ENCODE measurements around the gene MYH6.

- TF ChIP-seq CTCF (IDR thresholded peaks at IDR 0.05) = no peak
- TF ChIP-seq POLR2A (IDR thresholded peaks at IDR 0.05) = no peak
Measured at GRCh38 chr14:23351681-23352505, 56.2 kb downstream of the MYH6 start.

Measured in esophagus squamous epithelium (tissue), 4 donors.